Measurements from ENCODE around the gene TMEM116. TPM values are rescaled to one million over a fixed set of nuclear protein-coding genes. Genes with fewer than 3 reads are reported as not detected.
A peak's percentile ranks its signal among the peaks of the same experiment; 100 is the strongest.

Gene TMEM116
- total and polyA plus RNA-seq, 2 of the 4 experiments (the other 2 are of a cell fraction): 5.5 to 8.4 TPM

GRCh38 chr12:111937429-111937828 is 75.5 kb downstream of the TMEM116 start:
- ChIA-PET POLR2A (ENCODE audit: unreplicated experiment) (no interaction called here), CTCF (no interaction called here)
- peak overlapping the region; percentile 58; the same call in 1 of the 2 replicates for H3K4me2 ChIP-seq (ENCODE audit: low read depth, low read length)
- H3K9me3 ChIP-seq (ENCODE audit: control insufficient read depth, insufficient read depth, low read length): no peaks in the 10 kb centered on the region
- no peak overlapping the region for H3K18ac ChIP-seq (ENCODE audit: low read depth, low read length)
- no peak overlapping the region for H2AFZ ChIP-seq (replicated peaks; ENCODE audit: low read length, poor library complexity)
- intact Hi-C loops (cut with micrococcal nuclease) (no loop called here), dilution Hi-C loops (cut with HindIII; ENCODE audit: low sequenced_read_pairs, unreplicated experiment) (no loop called here), in situ Hi-C loops (cut with MboI; ENCODE audit: low sequenced_read_pairs) (no loop called here)
- H3K4ac ChIP-seq (ENCODE audit: low read depth, low read length): no peak overlapping the region
- H2BK120ac ChIP-seq (ENCODE audit: low read depth, low read length): no peak overlapping the region
- H3K36me3 ChIP-seq (ENCODE audit: control insufficient read depth, insufficient read depth, low read length): no peaks in the 10 kb centered on the region
- no peaks in the 10 kb centered on the region for H3K27me3 ChIP-seq (ENCODE audit: control insufficient read depth, insufficient read depth, low read length)
- peak; percentile 67 for DNase-seq
- TF ChIP-seq CTCF (conservative IDR thresholded peaks at IDR 0.05; ENCODE audit: low read depth, low read length): no peak
- no peak for TF ChIP-seq USF2 (IDR thresholded peaks at IDR 0.05; ENCODE audit: low read depth, low read length)
- no peak for TF ChIP-seq RAD21 (IDR thresholded peaks at IDR 0.05; ENCODE audit: low read length)
- no peak for TF ChIP-seq MAFK (IDR thresholded peaks at IDR 0.05; ENCODE audit: low read depth, low read length)
- TF ChIP-seq NFE2L2 (IDR thresholded peaks at IDR 0.05; ENCODE audit: low read depth, low read length): no peak
- TF ChIP-seq SMC3 (IDR thresholded peaks at IDR 0.05; ENCODE audit: low read depth, low read length): no peak
- no peak for TF ChIP-seq FOS (IDR thresholded peaks at IDR 0.05; ENCODE audit: low read depth, low read length)
- no peak for TF ChIP-seq ELK1 (IDR thresholded peaks at IDR 0.05; ENCODE audit: borderline replicate concordance, low read depth, low read length)
- no peak for TF ChIP-seq BHLHE40 (IDR thresholded peaks at IDR 0.05; ENCODE audit: low read depth, low read length)
- no peak for TF ChIP-seq RFX5 (IDR thresholded peaks at IDR 0.05; ENCODE audit: low read depth, low read length)
- no peak for TF ChIP-seq CHD1 (IDR thresholded peaks at IDR 0.05; ENCODE audit: low read depth, low read length)
- no peak for TF ChIP-seq MAZ (IDR thresholded peaks at IDR 0.05; ENCODE audit: borderline replicate concordance, low read depth, low read length)
- no peak for TF ChIP-seq CEBPB (IDR thresholded peaks at IDR 0.05; ENCODE audit: low read depth, low read length)
- no peak overlapping the region for H3K23ac ChIP-seq (ENCODE audit: low read depth, low read length)
- H2BK5ac ChIP-seq (ENCODE audit: low read depth, low read length, poor library complexity, severe bottlenecking): no peak overlapping the region
- no peak overlapping the region for H3K56ac ChIP-seq (ENCODE audit: extremely low read depth, insufficient read depth, low read length)
- H2BK20ac ChIP-seq (ENCODE audit: low read depth, low read length): no peak overlapping the region
- BruUV-seq (replicated peaks): no TSS peak
- no peak overlapping the region for H2AK9ac ChIP-seq (replicated peaks; ENCODE audit: low read depth, low read length, poor library complexity)
- no peak overlapping the region for H4K8ac ChIP-seq (ENCODE audit: low read depth in 2 of 2, low read length in 2 of 2)
- H3K27ac ChIP-seq (ENCODE audit: insufficient read depth, low read length): no peak overlapping the region
- no peaks in the 10 kb centered on the region; the same call in 1 of the 2 replicates for H3K4me1 ChIP-seq (ENCODE audit: control insufficient read depth, insufficient read depth, low read length)
- H3K9me1 ChIP-seq (ENCODE audit: insufficient read depth, low read length): peaks cover 3% of the 10 kb centered on the region; the same call in 1 of the 2 replicates
- H2BK15ac ChIP-seq (ENCODE audit: low read depth, low read length): no peak overlapping the region
- no peak overlapping the region for H3K14ac ChIP-seq (replicated peaks; ENCODE audit: low read depth, low read length)
- ATAC-seq (ENCODE audit: low read depth): peak; percentile 57
- H4K91ac ChIP-seq (ENCODE audit: insufficient read depth, low read depth, low read length): no peak overlapping the region
- H4K20me1 ChIP-seq (ENCODE audit: insufficient read depth, low read length): no peaks in the 10 kb centered on the region
- H2AK5ac ChIP-seq (ENCODE audit: low read depth, low read length): no peak overlapping the region
- no peak overlapping the region for H3K9ac ChIP-seq (ENCODE audit: low read depth, low read length)
- no peak overlapping the region for H4K5ac ChIP-seq (ENCODE audit: low read depth, low read length)
- no CpG with 5 or more reads among the region's 1 CpG for WGBS, 2 experiments (ENCODE audit: extremely low coverage in 2 of 2, insufficient read length in 1 of 2)
- no peaks in the 10 kb centered on the region for H3K79me1 ChIP-seq (ENCODE audit: low read depth in 1 of 2, low read length in 2 of 2)
- H3K4me3 ChIP-seq (ENCODE audit: insufficient read depth, low read depth, low read length): no peak overlapping the region
